ENCODE results near the gene SPACA7. TPM values are rescaled to one million over a fixed set of nuclear protein-coding genes. Genes with fewer than 3 reads are reported as not detected.

SPACA7 gene
- total RNA-seq, 4 donors from 2014 or later: not detected

- 86 to 91% methylated on average over 17 of the region's 17 CpGs for WGBS, 2 donors
- peaks cover 0 to 11% (median 0%) of the 10 kb centered on the region in 4 donors for H3K4me1 ChIP-seq
- no peak overlapping the region for H3K27ac ChIP-seq
- no peak for TF ChIP-seq POLR2A (IDR thresholded peaks at IDR 0.05)
- no peak for TF ChIP-seq EP300 (IDR thresholded peaks at IDR 0.05)
- no peak for TF ChIP-seq CTCF (IDR thresholded peaks at IDR 0.05)
- no peak overlapping the region for H3K4me3 ChIP-seq
- H3K27me3 ChIP-seq: peaks cover 0 to 42% of the 10 kb centered on the region in 2 donors
- no peaks in the 10 kb centered on the region for H3K36me3 ChIP-seq
- peaks cover 0 to 17% (median 2%) of the 10 kb centered on the region in 4 donors for H3K9me3 ChIP-seq
- DNase-seq (ENCODE audit: low spot score in 2 of 2): no peak
Observed at GRCh38 chr13:112441226-112441625, 65.1 kb downstream of the SPACA7 start.

GRCh38 chr13:112441779-112442310 lies 65.7 kb downstream of the SPACA7 start:
- Histone ChIP-seq H3K36me3 (no peaks in the 10 kb centered on the region), H3K9me3 (peaks cover 0 to 17% (median 2%) of the 10 kb centered on the region in 4 donors), H3K27me3 (peaks cover 0 to 42% of the 10 kb centered on the region in 2 donors), H3K27ac (no peak overlapping the region), H3K4me1 (peaks cover 0 to 11% (median 0%) of the 10 kb centered on the region in 4 donors), H3K4me3 (no peak overlapping the region)
- no peak for DNase-seq (ENCODE audit: low spot score in 2 of 2)
- TF ChIP-seq POLR2A (IDR thresholded peaks at IDR 0.05) (no peak), CTCF (IDR thresholded peaks at IDR 0.05) (no peak), EP300 (IDR thresholded peaks at IDR 0.05) (no peak)
- 78 to 80% methylated on average over 7 to 19 of the region's 19 CpGs for WGBS, 2 donors

- no peak for TF ChIP-seq POLR2A (IDR thresholded peaks at IDR 0.05)
- no peak for TF ChIP-seq CTCF (IDR thresholded peaks at IDR 0.05)
- TF ChIP-seq EP300 (IDR thresholded peaks at IDR 0.05): no peak
Observed at GRCh38 chr13:112442483-112443090, 66.4 kb downstream of the SPACA7 start.

GRCh38 chr13:112443191-112443994 lies 67.2 kb downstream of the SPACA7 start:
- Histone ChIP-seq H3K36me3 (no peaks in the 10 kb centered on the region), H3K4me1 (peaks cover 0 to 11% (median 0%) of the 10 kb centered on the region in 4 donors), H3K9me3 (peaks cover 0 to 7% (median 0%) of the 10 kb centered on the region in 4 donors), H3K27me3 (peaks cover 0 to 42% of the 10 kb centered on the region in 2 donors), H3K27ac (no peak overlapping the region), H3K4me3 (no peak overlapping the region)
- 22% methylated on average over 29 to 30 of the region's 31 CpGs for WGBS, 2 donors
- TF ChIP-seq CTCF (IDR thresholded peaks at IDR 0.05) (no peak), POLR2A (IDR thresholded peaks at IDR 0.05) (no peak), EP300 (IDR thresholded peaks at IDR 0.05) (no peak)
- DNase-seq (ENCODE audit: low spot score in 2 of 2): no peak

More at GRCh38 chr13:112442483-112443090, 66.4 kb downstream of the SPACA7 start:
- no peak for DNase-seq (ENCODE audit: low spot score in 2 of 2)
- no peaks in the 10 kb centered on the region for H3K36me3 ChIP-seq
- H3K27ac ChIP-seq: no peak overlapping the region
- H3K4me3 ChIP-seq: no peak overlapping the region
- H3K4me1 ChIP-seq: peaks cover 0 to 11% (median 0%) of the 10 kb centered on the region in 4 donors
- H3K27me3 ChIP-seq: peaks cover 0 to 42% of the 10 kb centered on the region in 2 donors
- peaks cover 0 to 15% (median 2%) of the 10 kb centered on the region in 4 donors for H3K9me3 ChIP-seq
- 53 to 55% methylated on average over 21 of the region's 21 CpGs for WGBS, 2 donors

DNA sequence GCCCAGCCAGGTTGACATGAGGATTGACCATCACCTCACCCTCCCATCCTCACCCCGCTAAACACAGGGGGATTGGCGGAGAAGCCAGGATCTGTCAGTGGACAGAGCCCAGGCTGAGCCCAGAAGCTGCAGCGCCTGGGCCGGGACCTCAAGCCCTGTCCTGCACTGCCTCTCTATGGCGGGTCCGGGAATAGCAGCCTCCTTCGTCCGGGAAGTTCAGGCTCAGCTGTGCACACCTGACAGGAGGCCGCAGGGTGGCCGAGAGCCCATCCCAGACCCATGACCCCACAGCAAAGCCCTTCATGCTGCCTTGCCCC lies 67.8 kb downstream of the SPACA7 start:
- peak in 1 of 2 donors; percentile 55 for DNase-seq (ENCODE audit: low spot score in 2 of 2)
- Histone ChIP-seq H3K27me3 (peaks cover 0 to 42% of the 10 kb centered on the region in 2 donors), H3K4me1 (peaks cover 0 to 11% (median 0%) of the 10 kb centered on the region in 4 donors), H3K27ac (no peak overlapping the region), H3K4me3 (no peak overlapping the region), H3K9me3 (peaks cover 0 to 2% (median 0%) of the 10 kb centered on the region in 4 donors), H3K36me3 (no peaks in the 10 kb centered on the region)
- WGBS, 2 donors: 0 to 3% methylated on average over 5 to 8 of the region's 10 CpGs
- TF ChIP-seq POLR2A (IDR thresholded peaks at IDR 0.05): no peak
- peak; percentile 70 to 87 (median 80) for TF ChIP-seq CTCF (IDR thresholded peaks at IDR 0.05)
